Calu3 (cell line): ENCODE data around the gene CCL19. TPM values are rescaled to one million over a fixed set of nuclear protein-coding genes. Genes with fewer than 3 reads are reported as not detected.

Source experiments
- BruUV-seq: library from RNA; stranded (reverse); fragments of 400-500 nt; replicated peaks from 2 replicates; lab custom pipeline; 2021; lab: Mats Ljungman, UMichigan
- CTCF ChIA-PET: fragments of 300-600 bp; sonication (Branson Sonifier 250); formaldehyde crosslinking; loops from one replicate; lab custom pipeline; 2022; ENCODE audit warnings: antibody characterized with exemption; lab: Charles Lee
- DNase-seq: peaks from one replicate; pipeline ENCODE4 v3.0.0; 2022
- H3K27ac Mint-ChIP-seq: one replicate; pipeline ENCODE4 v1.8.0; 2022; ENCODE audit warnings: mixed read lengths; ENCODE audit not compliant: unreplicated experiment
- H3K27me3 Mint-ChIP-seq: one replicate; pipeline ENCODE4 v1.8.0; 2022; ENCODE audit warnings: mixed read lengths; ENCODE audit not compliant: unreplicated experiment
- H3K36me3 Mint-ChIP-seq: one replicate; pipeline ENCODE4 v1.8.0; 2022; ENCODE audit warnings: mild to moderate bottlenecking, moderate library complexity, mixed read lengths; ENCODE audit not compliant: insufficient read depth, unreplicated experiment
- H3K4me1 Mint-ChIP-seq: one replicate; pipeline ENCODE4 v1.8.0; 2022; ENCODE audit warnings: mild to moderate bottlenecking, low read depth, mixed read lengths; ENCODE audit not compliant: unreplicated experiment
- H3K4me3 Mint-ChIP-seq: one replicate; pipeline ENCODE4 v1.8.0; 2022; ENCODE audit warnings: mild to moderate bottlenecking, low read depth, moderate library complexity, mixed read lengths; ENCODE audit not compliant: unreplicated experiment
- H3K9me3 Mint-ChIP-seq: one replicate; pipeline ENCODE4 v1.8.0; 2022; ENCODE audit warnings: low read depth, mixed read lengths; ENCODE audit not compliant: unreplicated experiment
- intact Hi-C: fragments of 100-400 bp; cut with micrococcal nuclease; formaldehyde crosslinking; loops from one replicate; pipeline ENCODE4 v1.10.0; 2022; ENCODE audit not compliant: unreplicated experiment
- total RNA-seq: library from RNA; stranded (reverse); gene quantifications from 2 replicates; pipeline ENCODE4 v1.2.3, GENCODE V29; 2022
- TF ChIP-seq, protein P1 (sequence below): fragments of 200-600 bp; IDR thresholded peaks from one replicate; pipeline ENCODE4 v1.8.0; 2022; ENCODE audit warnings: antibody characterized with exemption; ENCODE audit not compliant: unreplicated experiment

The CCL19 gene
- total RNA-seq, 1 experiment from 2014 or later, result not detected

DNA sequence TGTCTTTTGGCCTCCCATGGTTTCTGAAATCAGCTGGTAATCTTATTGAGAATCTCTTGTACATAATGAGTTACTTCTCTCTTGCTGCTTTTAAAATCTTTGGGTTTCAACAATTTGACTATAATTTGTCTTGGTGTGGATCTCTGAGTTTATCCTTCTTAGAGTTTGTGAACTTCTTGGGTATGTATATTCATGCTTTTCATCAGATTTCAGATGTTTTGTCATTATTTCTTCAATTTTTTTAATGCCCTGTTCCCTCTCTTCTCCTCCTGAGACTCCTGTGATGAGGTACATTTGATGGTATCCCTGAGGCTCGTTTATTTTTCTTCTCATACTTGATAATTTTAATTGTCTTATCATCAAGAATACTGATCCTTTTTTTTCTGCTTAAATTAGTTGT lies 21.1 kb upstream of the CCL19 start:
- no TSS peak for BruUV-seq
- no peaks in the 10 kb centered on the region for H3K9me3 Mint-ChIP-seq
- H3K27me3 Mint-ChIP-seq, result peaks cover 71% of the 10 kb centered on the region
- DNase-seq, result no peak
- TF ChIP-seq, protein P1, sequence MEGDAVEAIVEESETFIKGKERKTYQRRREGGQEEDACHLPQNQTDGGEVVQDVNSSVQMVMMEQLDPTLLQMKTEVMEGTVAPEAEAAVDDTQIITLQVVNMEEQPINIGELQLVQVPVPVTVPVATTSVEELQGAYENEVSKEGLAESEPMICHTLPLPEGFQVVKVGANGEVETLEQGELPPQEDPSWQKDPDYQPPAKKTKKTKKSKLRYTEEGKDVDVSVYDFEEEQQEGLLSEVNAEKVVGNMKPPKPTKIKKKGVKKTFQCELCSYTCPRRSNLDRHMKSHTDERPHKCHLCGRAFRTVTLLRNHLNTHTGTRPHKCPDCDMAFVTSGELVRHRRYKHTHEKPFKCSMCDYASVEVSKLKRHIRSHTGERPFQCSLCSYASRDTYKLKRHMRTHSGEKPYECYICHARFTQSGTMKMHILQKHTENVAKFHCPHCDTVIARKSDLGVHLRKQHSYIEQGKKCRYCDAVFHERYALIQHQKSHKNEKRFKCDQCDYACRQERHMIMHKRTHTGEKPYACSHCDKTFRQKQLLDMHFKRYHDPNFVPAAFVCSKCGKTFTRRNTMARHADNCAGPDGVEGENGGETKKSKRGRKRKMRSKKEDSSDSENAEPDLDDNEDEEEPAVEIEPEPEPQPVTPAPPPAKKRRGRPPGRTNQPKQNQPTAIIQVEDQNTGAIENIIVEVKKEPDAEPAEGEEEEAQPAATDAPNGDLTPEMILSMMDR, result no peak
- no peak overlapping the region for H3K27ac Mint-ChIP-seq
- intact Hi-C loops, result no loop called here
- H3K4me1 Mint-ChIP-seq, result no peaks in the 10 kb centered on the region
- CTCF ChIA-PET, result no interaction called here
- H3K36me3 Mint-ChIP-seq, result no peaks in the 10 kb centered on the region
- H3K4me3 Mint-ChIP-seq, result no peak overlapping the region

- intact Hi-C loops, result no loop called here
- H3K9me3 Mint-ChIP-seq, result no peaks in the 10 kb centered on the region
- no TSS peak for BruUV-seq
- peaks cover 57% of the 10 kb centered on the region for H3K27me3 Mint-ChIP-seq
- H3K4me3 Mint-ChIP-seq, result no peak within 1 kb of the TSS
- DNase-seq, result no peak
- no peaks in the 10 kb centered on the region for H3K36me3 Mint-ChIP-seq
- CTCF ChIA-PET, result interaction anchor here (0.6 kb wide), 1 partner anchor 13 kb away, joined by 3 read pairs; no protein-coding TSS in a partner anchor
- no peak within 1 kb of the TSS for H3K27ac Mint-ChIP-seq
- TF ChIP-seq, protein P1, result no peak
- H3K4me1 Mint-ChIP-seq, result no peaks in the 10 kb centered on the region
Observed at GRCh38 chr9:34710023-34710422, 18.9 kb upstream of the CCL19 start, which contains the start of gene CCL21. Gene CCL21, minus strand, starts transcription at chr9:34710136. Its CDS starts 70 bp downstream, at chr9:34710066.

DNA sequence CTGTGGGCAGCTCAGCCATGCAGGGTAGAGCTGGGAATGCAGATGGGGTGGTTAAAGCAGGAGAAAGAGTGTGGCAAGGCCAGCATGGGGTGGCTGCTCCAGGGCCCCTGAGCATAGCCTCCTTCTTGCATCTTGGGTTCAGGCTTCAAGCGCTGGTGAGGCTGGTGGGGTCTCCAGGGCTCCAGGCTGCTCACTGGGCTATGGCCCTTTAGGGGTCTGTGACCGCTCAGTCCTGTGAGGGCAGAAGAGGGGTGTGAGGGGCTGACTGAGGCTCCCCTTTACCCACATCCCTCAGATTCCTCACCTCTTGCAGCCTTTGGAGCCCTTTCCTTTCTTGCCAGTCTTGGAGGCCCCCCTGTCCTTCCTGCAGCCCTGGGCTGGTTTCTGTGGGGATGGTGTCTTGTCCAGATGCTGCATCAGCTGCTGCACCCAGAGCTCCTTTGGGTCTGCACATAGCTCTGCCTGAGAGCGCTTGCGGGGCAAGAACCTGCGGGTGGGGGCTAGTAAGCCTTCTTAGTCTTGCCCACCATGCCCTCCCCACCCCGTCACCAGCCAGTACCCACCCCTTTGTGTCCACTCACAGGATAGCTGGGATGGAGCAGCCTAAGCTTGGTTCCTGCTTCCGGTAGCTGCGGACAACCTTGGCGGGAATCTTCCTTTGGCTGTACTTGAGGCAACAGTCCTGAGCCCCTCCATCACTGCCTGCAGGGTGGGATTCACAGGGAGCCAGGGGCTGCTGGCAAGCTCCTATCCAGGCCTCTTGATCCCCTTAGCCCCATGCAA lies 18.3 kb upstream of the CCL19 start:
- CTCF ChIA-PET, result interaction anchor here (0.6 kb wide), 1 partner anchor 14 kb away, joined by 3 read pairs; no protein-coding TSS in a partner anchor
- Mint-ChIP-seq H3K4me3 (no peak overlapping the region), H3K27ac (no peak overlapping the region), H3K36me3 (no peaks in the 10 kb centered on the region), H3K27me3 (peaks cover 51% of the 10 kb centered on the region), H3K9me3 (no peaks in the 10 kb centered on the region), H3K4me1 (no peaks in the 10 kb centered on the region)
- no TSS peak for BruUV-seq
- no peak for DNase-seq
- TF ChIP-seq, protein P1, result no peak
- intact Hi-C loops, result no loop called here

GRCh38 chr9:34707130-34707529 lies 16.1 kb upstream of the CCL19 start:
- no TSS peak for BruUV-seq
- TF ChIP-seq, protein P1, result no peak
- Mint-ChIP-seq H3K36me3 (peaks cover 2% of the 10 kb centered on the region), H3K27ac (no peak overlapping the region), H3K9me3 (no peaks in the 10 kb centered on the region), H3K4me3 (no peak overlapping the region), H3K4me1 (no peaks in the 10 kb centered on the region), H3K27me3 (peaks cover 29% of the 10 kb centered on the region)
- DNase-seq, result no peak
- intact Hi-C loops, result no loop called here
- CTCF ChIA-PET, result no interaction called here
